CD4-positive, alpha-beta T cell treated with Interleukin-4 for 1 hour (primary cell): ENCODE measurements around the gene CWF19L2.
"Not testable (repeated sequence)": the region's sequence is repeated elsewhere in the genome, so short reads cannot be mapped to it uniquely, and the experiment has no call there.

Source experiments
- DNase-seq, 2 donors: peaks; one replicate each; pipeline ENCODE4 v3.0.0-alpha.2; 2020 to 2022

The CWF19L2 gene

GRCh38 chr11:107430525-107430924 lies 27.1 kb downstream of the CWF19L2 start:
- DNase-seq = no peak

DNA sequence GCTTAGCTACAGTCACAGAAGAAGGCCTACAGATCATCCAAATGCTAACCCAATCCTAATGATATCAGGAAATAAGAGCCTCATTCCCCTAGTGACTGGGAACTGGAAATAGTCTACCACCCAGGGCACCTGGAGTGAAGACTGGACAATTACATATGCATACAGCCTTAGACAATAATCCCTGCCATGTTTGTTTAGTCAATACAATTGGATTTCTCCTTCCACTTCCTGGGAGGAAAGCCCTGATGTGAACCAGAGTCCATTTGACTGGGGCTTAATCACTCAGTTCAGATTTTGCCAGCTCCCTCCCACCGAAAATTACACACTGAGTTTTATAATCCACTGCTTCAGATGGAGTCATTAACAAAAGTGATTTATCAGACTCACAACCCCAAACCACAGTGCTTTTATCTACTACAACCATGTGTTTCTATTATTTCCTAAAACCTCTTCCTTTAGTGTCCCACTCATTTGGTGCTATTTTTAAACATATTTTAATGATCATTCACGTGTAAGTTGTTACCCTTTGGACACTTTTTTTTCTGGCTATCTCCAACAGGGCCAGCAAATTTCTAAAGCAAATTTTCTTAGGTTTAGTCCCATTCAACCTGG lies 29.9 kb downstream of the CWF19L2 start:
- DNase-seq = no peak

GRCh38 chr11:107413352-107413751 lies 44.3 kb downstream of the CWF19L2 start:
- no peak for DNase-seq

GRCh38 chr11:107408762-107409211 lies 48.8 kb downstream of the CWF19L2 start:
- no peak for DNase-seq

DNA sequence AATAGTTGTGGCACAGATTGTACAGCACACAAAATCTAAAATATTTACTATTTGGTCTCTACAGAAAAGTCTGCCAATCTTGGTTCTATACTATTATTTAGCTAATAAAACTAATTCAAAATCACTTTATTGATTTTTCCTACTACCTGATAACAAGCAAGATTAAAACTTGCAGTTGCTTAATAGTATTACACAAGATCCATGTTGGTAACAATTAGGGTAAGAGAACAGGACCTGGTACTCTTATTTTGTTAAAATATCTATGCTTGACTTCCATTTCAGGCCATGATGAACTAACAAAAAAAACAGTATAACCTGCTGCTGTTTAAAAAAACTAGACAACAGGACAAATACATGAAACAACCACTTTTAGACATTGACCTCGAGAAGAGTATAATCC lies 52.4 kb downstream of the CWF19L2 start:
- no peak for DNase-seq

GRCh38 chr11:107401131-107401530 lies 56.5 kb downstream of the CWF19L2 start:
- not testable (repeated sequence) for DNase-seq

- DNase-seq = no peak
Observed at GRCh38 chr11:107397357-107397756, 60.3 kb downstream of the CWF19L2 start.

DNA sequence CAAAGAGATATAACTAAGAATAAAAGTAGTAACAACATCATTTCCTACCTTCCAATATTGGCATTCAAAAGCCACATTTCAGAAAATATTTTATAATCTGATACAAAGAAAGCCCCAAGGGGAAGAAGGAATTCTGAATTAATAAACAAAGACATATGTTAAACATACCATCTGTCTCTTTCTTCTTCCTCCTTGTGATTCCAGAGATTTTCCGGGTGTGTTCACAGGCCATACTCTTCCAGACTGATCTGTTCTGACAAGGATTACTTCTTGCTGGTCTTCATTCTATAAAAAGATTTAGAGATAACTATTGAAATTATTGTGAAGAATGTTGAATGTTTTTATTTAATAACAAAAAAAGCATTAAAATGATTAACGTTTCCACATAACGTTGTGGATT lies 65.0 kb downstream of the CWF19L2 start:
- no peak for DNase-seq

DNA sequence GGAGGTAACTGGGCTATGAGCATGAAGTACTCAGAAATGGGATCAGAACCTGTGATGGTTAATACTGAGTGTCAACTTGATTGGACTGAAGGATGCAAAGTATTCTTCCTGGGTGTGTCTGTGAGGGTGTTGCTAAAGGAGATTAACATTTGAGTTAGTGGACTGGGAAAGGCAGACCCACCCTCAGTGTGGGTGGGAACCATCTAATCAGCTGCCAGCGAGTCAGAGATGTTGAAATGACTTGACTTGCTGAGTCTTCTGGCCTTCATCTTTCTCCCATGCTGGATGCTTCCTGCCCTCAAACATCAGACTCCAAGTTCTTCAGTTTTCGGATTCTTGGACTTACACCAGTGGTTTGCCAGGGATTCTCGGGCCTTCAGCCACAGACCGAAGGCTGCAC lies 66.9 kb downstream of the CWF19L2 start:
- DNase-seq = not testable (repeated sequence)

GRCh38 chr11:107387666-107388065 lies 70.0 kb downstream of the CWF19L2 start:
- DNase-seq = no peak

DNA sequence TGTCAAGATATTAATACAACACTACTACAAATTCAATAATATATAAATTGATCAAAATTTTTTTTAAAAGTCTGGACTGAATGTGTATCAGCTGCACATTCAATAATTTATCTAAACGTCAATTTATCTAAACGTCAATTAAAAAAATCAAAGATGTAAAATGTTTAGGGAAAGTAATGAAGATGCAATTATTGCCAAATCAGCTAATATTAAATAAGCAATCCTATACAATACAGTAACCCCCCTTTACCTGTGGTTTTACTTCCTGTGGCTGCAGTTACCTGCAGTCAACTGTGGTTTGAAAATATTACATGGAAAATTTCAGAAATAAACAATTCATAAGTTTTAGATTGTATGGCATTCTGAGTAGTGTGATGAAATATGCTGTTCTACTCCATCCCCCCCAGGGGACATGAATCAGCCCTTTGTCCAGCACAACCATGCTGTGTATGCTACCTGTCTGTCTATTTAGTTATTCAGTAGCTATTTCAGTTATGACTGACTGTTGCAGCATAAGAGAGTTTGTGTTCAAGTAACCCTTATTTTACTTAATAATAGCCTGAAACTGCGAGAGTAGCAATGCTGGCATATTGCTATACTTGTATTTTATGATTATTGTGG lies 72.2 kb downstream of the CWF19L2 start:
- DNase-seq = no peak

DNA sequence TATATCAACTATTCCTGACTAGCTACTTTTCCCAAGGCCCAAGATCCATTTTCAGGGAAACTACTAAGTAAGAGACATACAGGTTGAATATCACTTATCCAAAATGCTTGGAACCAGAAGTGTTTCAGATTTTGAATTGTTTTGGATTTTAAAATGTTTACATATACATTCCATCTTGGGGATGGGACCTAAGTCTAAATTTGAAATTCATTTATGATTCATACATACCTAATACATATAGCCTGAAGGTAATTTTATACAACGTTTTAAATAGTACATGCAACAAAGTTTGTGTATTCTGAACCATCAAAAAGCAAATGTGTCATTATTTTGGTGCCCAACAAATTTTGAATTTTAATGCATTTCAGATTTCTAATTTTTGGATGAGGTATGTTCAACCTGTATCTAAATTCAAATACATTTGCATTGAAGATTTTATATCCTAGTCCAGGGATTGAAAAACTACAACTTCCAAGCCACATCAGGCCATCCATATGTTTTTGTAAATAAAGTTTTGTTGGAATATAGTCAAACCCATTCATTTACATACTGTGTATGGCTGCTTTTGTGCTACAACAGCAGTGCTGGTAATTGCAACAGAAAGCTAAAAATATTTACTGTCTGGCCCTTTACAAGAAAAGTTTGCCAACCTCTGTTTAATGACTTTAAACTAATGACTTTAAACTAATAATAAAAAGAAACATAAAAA lies 73.3 kb downstream of the CWF19L2 start:
- DNase-seq = no peak

DNA sequence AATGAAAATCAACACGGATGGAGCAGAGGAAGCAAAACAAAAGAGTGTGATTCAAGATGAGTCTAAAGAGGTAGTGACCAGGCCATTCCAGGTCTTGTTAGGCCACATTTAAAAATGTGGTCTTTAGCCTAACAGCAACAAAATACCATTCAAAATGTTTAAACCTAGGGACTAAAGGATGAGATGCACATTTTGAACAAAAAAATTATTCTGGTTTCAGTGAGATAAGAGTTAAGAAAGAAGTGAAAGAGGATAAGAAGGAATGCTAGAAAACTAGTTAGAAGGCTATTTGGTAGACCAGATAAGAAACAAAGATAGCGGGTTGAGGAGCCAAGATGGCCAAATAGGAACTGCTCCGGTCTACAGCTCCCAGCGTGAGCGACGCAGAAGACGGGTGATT lies 85.2 kb downstream of the CWF19L2 start:
- no peak for DNase-seq

GRCh38 chr11:107370390-107370789 lies 87.2 kb downstream of the CWF19L2 start:
- no peak for DNase-seq

DNA sequence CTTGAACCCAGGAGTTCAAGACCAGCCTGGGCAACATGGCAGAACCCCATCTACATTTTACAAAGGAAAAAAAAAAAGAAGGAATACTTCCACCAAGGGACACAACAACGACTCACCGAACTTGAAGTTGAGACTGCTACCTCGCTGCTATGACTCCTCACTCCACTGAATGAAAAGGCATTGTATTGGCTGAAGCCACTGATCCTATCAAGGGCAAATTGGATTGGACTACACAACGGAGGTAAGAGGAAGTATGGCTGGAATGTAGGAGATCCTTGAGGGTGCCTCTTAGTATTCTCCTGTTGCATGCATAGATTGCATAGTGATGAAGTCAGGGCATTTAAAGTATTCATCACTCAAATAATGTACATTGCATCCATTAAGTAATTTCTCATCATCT lies 97.9 kb downstream of the CWF19L2 start:
- DNase-seq = no peak

DNA sequence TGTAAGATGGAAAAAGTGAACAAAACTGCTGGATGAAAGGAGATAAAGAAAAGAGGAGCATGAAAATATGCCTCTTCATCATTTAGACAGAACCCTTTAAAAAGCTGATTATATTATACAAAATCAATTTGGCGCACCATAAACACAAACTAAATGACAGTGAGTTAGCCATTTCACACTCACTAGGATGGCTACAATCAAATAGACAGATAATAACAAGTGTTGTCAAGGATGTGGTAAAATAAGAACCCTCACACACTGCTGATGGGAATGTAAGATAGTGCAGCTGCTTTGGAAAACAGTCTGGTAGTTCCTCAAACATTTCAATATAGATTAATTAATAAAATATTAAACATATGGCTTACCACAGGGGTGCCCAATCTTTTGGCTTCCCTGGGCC lies 99.7 kb downstream of the CWF19L2 start:
- DNase-seq = no peak

DNA sequence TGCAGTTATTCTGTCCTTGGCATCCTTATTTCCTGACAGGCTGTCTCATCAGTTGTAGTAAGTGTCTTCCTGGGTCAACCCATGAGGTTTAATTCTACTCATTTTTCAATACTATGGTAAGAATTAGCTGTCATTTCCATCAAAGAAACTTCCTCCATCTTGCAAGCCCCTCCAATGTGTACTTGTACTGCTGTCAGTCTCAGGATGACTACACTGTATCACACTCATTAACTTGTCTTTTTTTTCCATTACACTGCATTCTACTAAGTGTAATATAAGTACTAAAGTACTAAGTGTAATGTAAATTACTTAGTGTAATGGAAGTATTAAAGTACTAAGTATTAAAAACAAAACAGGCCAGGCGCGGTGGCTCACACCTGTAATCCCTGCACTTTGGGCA lies 102.8 kb downstream of the CWF19L2 start:
- no peak for DNase-seq

- no peak for DNase-seq
Observed at GRCh38 chr11:107337917-107338316, 119.7 kb downstream of the CWF19L2 start.

- no peak for DNase-seq
Observed at GRCh38 chr11:107331728-107332127, 125.9 kb downstream of the CWF19L2 start.

- no peak for DNase-seq
Observed at GRCh38 chr11:107329164-107329563, 128.5 kb downstream of the CWF19L2 start.

- DNase-seq = no peak
Observed at GRCh38 chr11:107316426-107316825, 141.2 kb downstream of the CWF19L2 start.

DNA sequence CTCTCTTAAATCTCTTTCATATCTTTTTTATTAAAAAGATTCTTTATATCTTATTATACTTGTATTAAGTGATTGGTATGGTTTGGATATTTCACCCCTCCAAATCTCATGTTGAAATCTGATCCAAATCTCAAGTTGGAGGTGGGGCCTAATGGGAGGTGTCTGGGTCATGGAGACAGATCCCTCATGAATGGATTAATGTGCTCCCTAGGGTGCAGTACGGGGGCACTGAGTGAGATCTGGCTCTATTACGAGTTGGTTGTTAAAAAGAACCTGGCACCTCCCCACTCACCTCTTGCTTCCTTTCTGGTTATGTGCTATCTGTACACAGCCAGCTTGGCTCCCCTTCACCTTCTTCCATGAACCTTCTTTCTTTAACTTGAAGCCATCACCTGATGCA lies 149.6 kb downstream of the CWF19L2 start:
- no peak for DNase-seq

DNA sequence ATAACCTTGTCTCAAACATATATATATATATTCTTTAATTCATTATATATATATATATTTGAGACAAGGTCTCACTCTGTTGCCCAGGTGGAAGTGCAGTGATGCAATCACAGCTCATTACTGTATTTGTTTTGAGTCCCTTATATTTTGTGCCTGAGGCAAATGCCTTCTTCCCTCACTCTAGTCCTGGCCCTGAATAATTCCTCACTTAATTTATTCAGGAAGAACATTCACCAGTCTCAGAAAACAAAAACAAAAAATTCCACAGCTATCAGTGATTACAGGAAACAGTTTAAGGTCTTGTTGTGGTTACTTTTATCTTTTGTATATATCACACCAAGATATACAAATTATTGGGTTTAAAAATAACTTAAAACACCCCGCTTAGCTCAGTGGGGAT lies 155.7 kb downstream of the CWF19L2 start:
- DNase-seq = no peak

- DNase-seq = no peak
Observed at GRCh38 chr11:107293677-107294344, 163.8 kb downstream of the CWF19L2 start.
